ENCODE measurements around the gene HERC4.

DNA sequence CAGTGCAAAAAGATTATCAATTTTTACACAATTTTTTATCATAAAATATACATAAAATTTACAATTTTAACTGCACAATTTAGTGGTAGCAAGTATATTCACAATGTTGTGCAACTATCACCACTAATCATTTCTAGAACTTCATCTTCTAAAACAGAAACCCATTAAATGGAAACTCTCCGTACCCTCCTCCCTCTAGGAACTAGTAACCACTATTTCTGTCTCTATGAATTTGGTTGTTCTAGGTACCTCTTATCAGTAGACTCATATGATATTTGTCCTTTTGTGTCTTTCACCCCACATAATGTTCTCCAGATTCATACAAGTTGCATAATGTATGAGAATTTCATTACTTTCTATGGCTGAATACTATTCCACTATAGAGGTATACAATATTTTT is 73.5 kb downstream of the HERC4 start:
- TF ChIP-seq, protein P1, sequence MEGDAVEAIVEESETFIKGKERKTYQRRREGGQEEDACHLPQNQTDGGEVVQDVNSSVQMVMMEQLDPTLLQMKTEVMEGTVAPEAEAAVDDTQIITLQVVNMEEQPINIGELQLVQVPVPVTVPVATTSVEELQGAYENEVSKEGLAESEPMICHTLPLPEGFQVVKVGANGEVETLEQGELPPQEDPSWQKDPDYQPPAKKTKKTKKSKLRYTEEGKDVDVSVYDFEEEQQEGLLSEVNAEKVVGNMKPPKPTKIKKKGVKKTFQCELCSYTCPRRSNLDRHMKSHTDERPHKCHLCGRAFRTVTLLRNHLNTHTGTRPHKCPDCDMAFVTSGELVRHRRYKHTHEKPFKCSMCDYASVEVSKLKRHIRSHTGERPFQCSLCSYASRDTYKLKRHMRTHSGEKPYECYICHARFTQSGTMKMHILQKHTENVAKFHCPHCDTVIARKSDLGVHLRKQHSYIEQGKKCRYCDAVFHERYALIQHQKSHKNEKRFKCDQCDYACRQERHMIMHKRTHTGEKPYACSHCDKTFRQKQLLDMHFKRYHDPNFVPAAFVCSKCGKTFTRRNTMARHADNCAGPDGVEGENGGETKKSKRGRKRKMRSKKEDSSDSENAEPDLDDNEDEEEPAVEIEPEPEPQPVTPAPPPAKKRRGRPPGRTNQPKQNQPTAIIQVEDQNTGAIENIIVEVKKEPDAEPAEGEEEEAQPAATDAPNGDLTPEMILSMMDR (conservative IDR thresholded peaks at IDR 0.05; ENCODE audit: low read length) = no peak
- no peak for TF ChIP-seq EZH2phosphoT487 (IDR thresholded peaks at IDR 0.05; ENCODE audit: borderline replicate concordance)

Measured in Loucy (cell line).